Neural crest cell (in vitro differentiated cells): ENCODE measurements around the gene TPSD1. TPM values are rescaled to one million over a fixed set of nuclear protein-coding genes. Genes with fewer than 3 reads are reported as not detected.

ENCODE experiments used
- DNase-seq: peaks from one replicate; pipeline ENCODE4 v3.0.0; 2021; ENCODE audit warnings: low read depth, mixed read lengths, low spot score
- H3K27ac Mint-ChIP-seq: one replicate; pipeline ENCODE4 v1.8.0; 2021; ENCODE audit warnings: mild to moderate bottlenecking, mixed read lengths; ENCODE audit not compliant: unreplicated experiment
- H3K27me3 Mint-ChIP-seq: 2 replicates; pipeline ENCODE4 v1.8.0; 2021; ENCODE audit warnings: low read depth, mild to moderate bottlenecking, mixed read lengths
- H3K36me3 Mint-ChIP-seq: 2 replicates; pipeline ENCODE4 v1.8.0; 2021; ENCODE audit warnings: low read depth, mild to moderate bottlenecking, mixed read lengths
- H3K4me1 Mint-ChIP-seq: 2 replicates; pipeline ENCODE4 v1.8.0; 2021; ENCODE audit warnings: mixed read lengths
- H3K4me3 Mint-ChIP-seq: one replicate; pipeline ENCODE4 v1.8.0; 2021; ENCODE audit warnings: mild to moderate bottlenecking, mixed read lengths
- H3K9me3 Mint-ChIP-seq: 2 replicates; pipeline ENCODE4 v1.8.0; 2021; ENCODE audit warnings: mixed read lengths
- CTCF ChIP-seq: fragments of 200-600 bp; sonication (generic); conservative IDR thresholded peaks from 2 replicates; pipeline ENCODE4 v1.5.0; 2021; ENCODE audit warnings: antibody characterized with exemption, mild to moderate bottlenecking
- total RNA-seq: library from RNA; stranded (reverse); gene quantifications from 2 replicates; pipeline ENCODE4 v1.2.1, GENCODE V29; 2021

The TPSD1 gene
- total RNA-seq, 1 donor from 2014 or later, result not detected

DNA sequence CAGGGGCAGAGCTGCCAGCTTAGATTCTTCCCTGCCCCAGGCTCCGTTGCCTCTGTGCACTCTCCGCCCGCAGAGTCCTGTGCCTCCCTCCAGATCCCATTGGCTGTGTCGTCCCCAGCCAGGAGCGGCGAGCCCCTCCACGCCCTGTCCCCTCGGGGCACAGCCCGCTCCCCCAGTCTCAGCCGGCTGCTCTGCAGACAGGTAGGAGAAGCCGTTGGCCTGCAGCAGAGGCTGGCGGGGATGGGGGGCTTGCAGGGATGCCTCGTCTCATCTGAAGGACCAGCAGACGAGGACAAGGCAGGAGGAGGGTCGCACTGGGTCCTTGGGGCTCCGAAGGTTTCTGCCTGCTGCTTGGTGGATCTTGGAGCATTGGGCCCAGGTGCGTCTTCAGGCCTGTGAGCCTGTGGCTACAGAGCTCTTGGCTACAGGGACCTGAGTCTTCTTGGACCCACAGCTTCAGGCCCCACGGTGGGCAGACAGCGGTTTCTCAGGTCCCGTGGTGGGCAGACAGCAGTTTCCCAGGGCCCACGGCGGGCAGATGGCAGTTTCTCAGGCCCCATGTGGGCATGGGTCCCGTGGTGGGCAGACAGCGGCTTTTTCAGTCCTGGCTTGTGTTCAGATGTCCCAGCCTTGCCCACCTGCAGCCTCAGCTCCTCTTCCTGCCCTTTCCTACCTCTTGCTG, 36.8 kb upstream of the TPSD1 start:
- Mint-ChIP-seq H3K4me1 (no peaks in the 10 kb centered on the region), H3K4me3 (no peak overlapping the region), H3K27me3 (no peaks in the 10 kb centered on the region), H3K27ac (no peak overlapping the region), H3K9me3 (no peaks in the 10 kb centered on the region), H3K36me3 (no peaks in the 10 kb centered on the region)
- TF ChIP-seq CTCF, result no peak
- no peak for DNase-seq

GRCh38 chr16:1220098-1220728, 35.7 kb upstream of the TPSD1 start:
- TF ChIP-seq CTCF, result no peak
- H3K36me3 Mint-ChIP-seq, result no peaks in the 10 kb centered on the region
- H3K9me3 Mint-ChIP-seq, result no peaks in the 10 kb centered on the region
- no peak overlapping the region for H3K27ac Mint-ChIP-seq
- no peak overlapping the region for H3K4me3 Mint-ChIP-seq
- H3K4me1 Mint-ChIP-seq, result no peaks in the 10 kb centered on the region
- DNase-seq, result no peak
- no peaks in the 10 kb centered on the region for H3K27me3 Mint-ChIP-seq

DNA sequence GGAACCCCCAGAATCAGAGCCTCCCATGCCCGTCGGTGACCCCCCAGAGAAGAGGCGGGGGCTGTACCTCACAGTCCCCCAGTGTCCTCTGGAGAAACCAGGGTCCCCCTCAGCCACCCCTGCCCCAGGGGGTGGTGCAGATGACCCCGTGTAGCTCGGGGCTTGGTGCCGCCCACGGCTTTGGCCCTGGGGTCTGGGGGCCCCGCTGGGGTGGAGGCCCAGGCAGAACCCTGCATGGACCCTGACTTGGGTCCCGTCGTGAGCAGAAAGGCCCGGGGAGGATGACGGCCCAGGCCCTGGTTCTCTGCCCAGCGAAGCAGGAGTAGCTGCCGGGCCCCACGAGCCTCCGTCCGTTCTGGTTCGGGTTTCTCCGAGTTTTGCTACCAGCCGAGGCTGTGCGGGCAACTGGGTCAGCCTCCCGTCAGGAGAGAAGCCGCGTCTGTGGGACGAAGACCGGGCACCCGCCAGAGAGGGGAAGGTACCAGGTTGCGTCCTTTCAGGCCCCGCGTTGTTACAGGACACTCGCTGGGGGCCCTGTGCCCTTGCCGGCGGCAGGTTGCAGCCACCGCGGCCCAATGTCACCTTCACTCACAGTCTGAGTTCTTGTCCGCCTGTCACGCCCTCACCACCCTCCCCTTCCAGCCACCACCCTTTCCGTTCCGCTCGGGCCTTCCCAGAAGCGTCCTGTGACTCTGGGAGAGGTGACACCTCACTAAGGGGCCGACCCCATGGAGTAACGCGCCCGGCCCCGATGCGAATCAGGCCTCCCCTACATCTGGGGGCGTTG, 34.8 kb upstream of the TPSD1 start:
- no peaks in the 10 kb centered on the region for H3K4me1 Mint-ChIP-seq
- DNase-seq, result no peak
- H3K4me3 Mint-ChIP-seq, result no peak overlapping the region
- H3K9me3 Mint-ChIP-seq, result no peaks in the 10 kb centered on the region
- H3K27me3 Mint-ChIP-seq, result no peaks in the 10 kb centered on the region
- no peak for TF ChIP-seq CTCF
- no peak overlapping the region for H3K27ac Mint-ChIP-seq
- H3K36me3 Mint-ChIP-seq, result no peaks in the 10 kb centered on the region

DNA sequence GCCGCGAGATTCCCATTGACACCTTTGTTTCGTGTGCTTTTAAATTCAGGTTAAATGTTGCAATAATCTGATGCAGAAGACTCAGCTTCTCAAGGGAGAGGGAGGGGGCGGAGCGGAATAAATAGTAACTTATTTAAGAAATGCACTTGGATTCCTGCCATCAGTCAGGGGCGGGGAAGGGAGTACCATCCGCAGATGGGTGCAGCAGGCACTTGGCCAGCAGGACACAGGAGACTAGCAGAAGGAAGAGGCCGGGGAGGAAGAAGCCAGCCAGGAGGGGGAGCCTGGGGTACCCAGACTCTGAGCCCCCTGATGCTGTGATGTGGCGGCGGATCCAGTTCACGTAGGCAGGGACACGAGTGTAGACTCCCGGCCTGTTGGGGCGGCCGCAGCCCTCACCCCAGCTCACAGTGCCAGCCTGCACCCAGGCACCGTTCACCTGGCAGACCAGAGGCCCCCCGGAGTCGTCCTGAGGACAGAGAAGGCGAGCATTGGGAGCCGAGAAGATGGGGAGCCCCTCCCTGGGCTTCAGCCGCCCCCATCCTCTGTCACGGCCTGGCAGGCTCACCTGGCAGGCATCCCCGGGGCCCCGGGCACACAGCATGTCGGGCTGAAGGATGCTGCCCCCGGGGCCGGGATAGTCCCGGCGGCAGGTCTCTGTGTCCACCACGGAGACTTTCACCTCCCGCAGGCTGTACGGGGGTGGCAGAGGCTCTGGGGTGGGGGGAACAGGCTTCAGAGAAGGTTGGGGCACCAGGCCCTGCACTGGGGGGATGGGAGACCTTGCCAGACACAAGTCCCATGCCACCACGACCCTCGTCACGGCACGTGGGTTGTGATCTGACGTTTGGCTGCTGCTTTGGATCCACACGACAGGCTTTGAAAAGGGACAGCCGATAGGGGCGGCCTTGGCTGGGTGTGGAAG, 34.0 kb upstream of the TPSD1 start:
- no peaks in the 10 kb centered on the region for H3K36me3 Mint-ChIP-seq
- no peak overlapping the region for H3K27ac Mint-ChIP-seq
- no peak overlapping the region for H3K4me3 Mint-ChIP-seq
- no peak for TF ChIP-seq CTCF
- no peaks in the 10 kb centered on the region for H3K4me1 Mint-ChIP-seq
- H3K9me3 Mint-ChIP-seq, result no peaks in the 10 kb centered on the region
- no peak for DNase-seq
- no peaks in the 10 kb centered on the region for H3K27me3 Mint-ChIP-seq
